Nucleus accumbens (tissue), 56 donors: ENCODE measurements around the gene PCSK7.

Source experiments
- DNase-seq, 56 donors: peaks; one replicate each; lab custom pipeline; 2025; lab: John Stamatoyannopoulos, UW

The PCSK7 gene

GRCh38 chr11:117199053-117199915 is 32.6 kb downstream of the PCSK7 start, which contains the start of gene TAGLN:
Gene TAGLN (plus strand): TSS chr11:117199370. CDS start chr11:117203014, 3,644 bp downstream.
- DNase-seq, result peak in 19 of 56 donors; percentile 5 to 60 (median 31)

- no peak for DNase-seq
Observed at GRCh38 chr11:117198613-117199012, 33.3 kb downstream of the PCSK7 start.

- no peak for DNase-seq
Observed at GRCh38 chr11:117197516-117198456, 34.1 kb downstream of the PCSK7 start.

GRCh38 chr11:117197006-117197405 is 34.9 kb downstream of the PCSK7 start:
- DNase-seq, result no peak

GRCh38 chr11:117195761-117196160 is 36.1 kb downstream of the PCSK7 start:
- DNase-seq, result no peak

GRCh38 chr11:117195258-117195657 is 36.6 kb downstream of the PCSK7 start:
- DNase-seq, result no peak

GRCh38 chr11:117194267-117194666 is 37.6 kb downstream of the PCSK7 start:
- no peak for DNase-seq

GRCh38 chr11:117193130-117194020 is 38.5 kb downstream of the PCSK7 start:
- no peak for DNase-seq

GRCh38 chr11:117192401-117192875 is 39.4 kb downstream of the PCSK7 start:
- no peak for DNase-seq

- no peak for DNase-seq
Observed at GRCh38 chr11:117191680-117192400, 40.0 kb downstream of the PCSK7 start.

- DNase-seq, result no peak
Observed at GRCh38 chr11:117189941-117190544, 41.8 kb downstream of the PCSK7 start.

GRCh38 chr11:117189191-117189940 is 42.5 kb downstream of the PCSK7 start:
- DNase-seq, result no peak

GRCh38 chr11:117188620-117189081 is 43.2 kb downstream of the PCSK7 start:
- DNase-seq, result no peak

- no peak for DNase-seq
Observed at GRCh38 chr11:117187799-117188481, 43.9 kb downstream of the PCSK7 start.

- no peak for DNase-seq
Observed at GRCh38 chr11:117187428-117187798, 44.5 kb downstream of the PCSK7 start.

GRCh38 chr11:117187007-117187406 is 44.9 kb downstream of the PCSK7 start:
- no peak for DNase-seq

- no peak for DNase-seq
Observed at GRCh38 chr11:117186431-117186761, 45.5 kb downstream of the PCSK7 start.
